Activated CD8-positive, alpha-beta memory T cell treated with anti-CD3 and anti-CD28 coated beads, Interleukin-2, amount 10 ng/mL, durations not matched to agents 7 days and 5 days (primary cell): ENCODE data around the gene SLC45A2. TPM values are rescaled to one million over a fixed set of nuclear protein-coding genes. Genes with fewer than 3 reads are reported as not detected.
"Not testable (repeated sequence)": the region's sequence is repeated elsewhere in the genome, so short reads cannot be mapped to it uniquely, and the experiment has no call there.

ENCODE experiments used
- ATAC-seq: fragments of 150-1000 bp; cut with Tn5 transposase; one replicate; pipeline ENCODE4 v1.10.0; 2021; ENCODE audit warnings: moderate library complexity
- CTCF ChIA-PET: fragments of 350-600 bp; sonication (Branson Sonifier 250); formaldehyde crosslinking; loops from one replicate; lab custom pipeline; 2021; ENCODE audit warnings: antibody characterized with exemption; lab: Charles Lee
- DNase-seq: peaks from one replicate; pipeline ENCODE4 v3.0.0-alpha.2; 2020
- H3K27ac Mint-ChIP-seq: one replicate; pipeline ENCODE4 v1.8.0; 2021; ENCODE audit warnings: mild to moderate bottlenecking, mixed read lengths
- H3K27me3 Mint-ChIP-seq: one replicate; pipeline ENCODE4 v1.8.0; 2021; ENCODE audit warnings: mixed read lengths
- H3K36me3 Mint-ChIP-seq: one replicate; pipeline ENCODE4 v1.8.0; 2021; ENCODE audit warnings: mild to moderate bottlenecking, mixed read lengths
- H3K4me1 Mint-ChIP-seq: one replicate; pipeline ENCODE4 v1.8.0; 2021; ENCODE audit warnings: mixed read lengths
- H3K4me3 Mint-ChIP-seq: one replicate; pipeline ENCODE4 v1.8.0; 2021; ENCODE audit warnings: mild to moderate bottlenecking, moderate library complexity, mixed read lengths
- H3K9me3 Mint-ChIP-seq: one replicate; pipeline ENCODE4 v1.8.0; 2022; ENCODE audit warnings: low read depth, mixed read lengths
- total RNA-seq, 2 experiments: library from RNA; stranded (reverse); gene quantifications; one replicate each; pipeline ENCODE4 v1.2.3, GENCODE V29; 2021

The SLC45A2 gene
- total RNA-seq, 2 experiments from 2014 or later = 0.21 TPM; not detected in 1

- H3K4me1 Mint-ChIP-seq = peaks cover 19% of the 10 kb centered on the region
- H3K36me3 Mint-ChIP-seq = peaks cover 15% of the 10 kb centered on the region
- no peak overlapping the region for H3K27ac Mint-ChIP-seq
- DNase-seq (no peak), ATAC-seq (no peak)
- H3K27me3 Mint-ChIP-seq = no peaks in the 10 kb centered on the region
- H3K9me3 Mint-ChIP-seq = peaks cover 3% of the 10 kb centered on the region
- H3K4me3 Mint-ChIP-seq = no peak overlapping the region
- CTCF ChIA-PET = interaction anchor here (1.5 to 3.1 kb wide), 2 partner anchors 9 to 18 kb away, joined by 3 to 9 read pairs; no protein-coding TSS in a partner anchor
Measured at GRCh38 chr5:34015120-34015822, 30.8 kb upstream of the SLC45A2 start.

GRCh38 chr5:34014626-34015025 is 30.1 kb upstream of the SLC45A2 start:
- H3K9me3 Mint-ChIP-seq = peaks cover 3% of the 10 kb centered on the region
- no peak overlapping the region for H3K4me3 Mint-ChIP-seq
- no peak for DNase-seq
- peaks cover 12% of the 10 kb centered on the region for H3K36me3 Mint-ChIP-seq
- no peak overlapping the region for H3K27ac Mint-ChIP-seq
- no peak for ATAC-seq
- H3K4me1 Mint-ChIP-seq = peaks cover 19% of the 10 kb centered on the region
- CTCF ChIA-PET = no interaction called here
- H3K27me3 Mint-ChIP-seq = no peaks in the 10 kb centered on the region

GRCh38 chr5:34013547-34013946 is 29.1 kb upstream of the SLC45A2 start:
- H3K9me3 Mint-ChIP-seq = peaks cover 3% of the 10 kb centered on the region
- ATAC-seq = no peak
- peaks cover 26% of the 10 kb centered on the region for H3K4me1 Mint-ChIP-seq
- CTCF ChIA-PET = interaction anchor here (0.9 to 1.8 kb wide), 3 partner anchors 9 to 171 kb away, joined by 3 to 8 read pairs (median 6); no protein-coding TSS in a partner anchor
- DNase-seq = no peak
- H3K4me3 Mint-ChIP-seq = no peak overlapping the region
- H3K27me3 Mint-ChIP-seq = no peaks in the 10 kb centered on the region
- peaks cover 9% of the 10 kb centered on the region for H3K36me3 Mint-ChIP-seq
- H3K27ac Mint-ChIP-seq = no peak overlapping the region

DNA sequence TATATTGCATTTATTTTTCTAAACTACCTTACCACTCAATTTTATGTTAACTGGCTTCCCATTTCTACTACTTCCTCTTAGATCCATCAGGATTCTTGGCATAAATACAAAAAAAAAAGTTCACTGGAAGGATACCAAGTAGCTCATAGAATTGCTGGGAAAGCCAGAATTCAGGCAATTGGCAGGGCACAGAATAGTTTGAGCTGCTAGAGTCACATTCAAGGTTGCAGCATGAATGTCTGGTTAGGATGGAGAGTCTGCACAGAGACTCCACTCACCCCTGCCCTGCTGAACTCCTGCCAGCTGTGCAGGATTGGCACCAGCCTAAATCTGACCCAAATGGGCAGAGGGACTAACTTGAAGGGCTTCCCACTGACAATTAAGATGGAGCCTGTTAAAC is 28.3 kb upstream of the SLC45A2 start:
- peaks cover 29% of the 10 kb centered on the region for H3K4me1 Mint-ChIP-seq
- H3K27ac Mint-ChIP-seq = no peak overlapping the region
- CTCF ChIA-PET = interaction anchor here (0.9 to 1.8 kb wide), 3 partner anchors 9 to 172 kb away, joined by 3 to 8 read pairs (median 6); no protein-coding TSS in a partner anchor
- no peak for DNase-seq
- H3K27me3 Mint-ChIP-seq = no peaks in the 10 kb centered on the region
- H3K36me3 Mint-ChIP-seq = peaks cover 7% of the 10 kb centered on the region
- H3K4me3 Mint-ChIP-seq = no peak overlapping the region
- peaks cover 3% of the 10 kb centered on the region for H3K9me3 Mint-ChIP-seq
- no peak for ATAC-seq

DNA sequence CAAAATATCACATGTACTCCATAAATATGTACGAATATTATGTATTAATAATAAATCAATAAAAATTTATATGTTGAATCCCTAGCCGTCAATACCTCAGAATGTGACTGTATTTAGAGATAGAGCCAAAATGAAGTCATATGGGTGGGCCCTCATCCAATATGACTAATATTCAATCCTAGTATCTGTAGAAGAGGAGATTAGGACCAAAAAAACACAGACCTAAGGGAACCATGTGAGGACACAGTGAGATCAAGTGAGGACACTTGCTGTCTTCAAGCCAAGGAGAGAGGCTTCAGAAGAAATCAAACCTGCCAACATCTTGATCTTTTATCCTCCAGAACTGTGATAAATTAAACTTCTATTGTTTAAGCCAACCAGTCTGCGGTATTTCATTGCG is 27.0 kb upstream of the SLC45A2 start:
- CTCF ChIA-PET = no interaction called here
- Mint-ChIP-seq H3K4me3 (no peak overlapping the region), H3K9me3 (peaks cover 3% of the 10 kb centered on the region)

DNA sequence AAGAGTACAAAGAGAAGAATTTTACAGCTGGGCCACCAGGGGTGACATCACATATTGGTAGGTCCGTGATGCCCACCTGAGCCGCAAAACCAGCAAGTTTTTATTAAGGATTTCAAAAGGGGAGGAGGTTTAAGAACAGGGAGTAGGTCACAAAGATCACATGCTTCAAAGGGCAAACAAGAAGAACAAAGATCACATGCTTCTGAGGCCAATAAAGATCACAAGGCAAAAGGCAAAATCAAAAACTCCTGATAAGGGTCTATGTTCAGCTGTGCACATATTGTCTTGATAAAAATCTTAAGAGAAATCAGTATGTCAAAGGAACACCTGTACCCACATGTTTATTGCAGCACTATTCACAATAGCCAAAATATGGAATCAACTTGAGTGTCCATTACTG is 25.7 kb upstream of the SLC45A2 start:
- DNase-seq, CTCF ChIA-PET, H3K4me3 Mint-ChIP-seq, ATAC-seq, H3K9me3 Mint-ChIP-seq, H3K27ac Mint-ChIP-seq, H3K27me3 Mint-ChIP-seq: not testable (repeated sequence)
- Mint-ChIP-seq H3K36me3 (peaks cover 12% of the 10 kb centered on the region), H3K4me1 (peaks cover 35% of the 10 kb centered on the region)

More for the DNA sequence above, 27.0 kb upstream of the SLC45A2 start:
- ATAC-seq (no peak), DNase-seq (no peak)
- H3K36me3 Mint-ChIP-seq = peaks cover 7% of the 10 kb centered on the region
- H3K27me3 Mint-ChIP-seq = no peaks in the 10 kb centered on the region
- H3K4me1 Mint-ChIP-seq = peaks cover 36% of the 10 kb centered on the region
- H3K27ac Mint-ChIP-seq = no peak overlapping the region

DNA sequence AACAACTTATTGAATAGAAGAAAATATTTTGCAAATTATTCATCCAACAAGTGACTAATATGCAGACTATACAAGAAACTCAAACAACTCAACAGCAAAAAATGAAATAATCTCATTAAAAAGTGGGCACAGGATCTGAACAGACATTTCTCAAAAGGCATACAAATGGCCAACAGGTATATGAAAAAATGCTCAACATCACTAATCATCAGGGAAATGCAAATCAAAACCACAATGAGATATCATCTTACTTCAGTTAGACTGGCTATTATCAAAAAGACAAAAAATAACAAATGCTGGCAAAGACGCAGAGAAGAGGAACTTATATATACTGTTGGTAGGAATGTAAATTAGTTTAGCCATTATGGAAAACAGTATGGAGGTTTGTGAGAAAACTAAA is 25.1 kb upstream of the SLC45A2 start:
- peaks cover 3% of the 10 kb centered on the region for H3K9me3 Mint-ChIP-seq
- ATAC-seq (no peak), DNase-seq (no peak)
- CTCF ChIA-PET = no interaction called here
- H3K36me3 Mint-ChIP-seq = peaks cover 10% of the 10 kb centered on the region
- peaks cover 34% of the 10 kb centered on the region for H3K4me1 Mint-ChIP-seq
- no peaks in the 10 kb centered on the region for H3K27me3 Mint-ChIP-seq
- H3K4me3 Mint-ChIP-seq = no peak overlapping the region
- H3K27ac Mint-ChIP-seq = no peak overlapping the region

DNA sequence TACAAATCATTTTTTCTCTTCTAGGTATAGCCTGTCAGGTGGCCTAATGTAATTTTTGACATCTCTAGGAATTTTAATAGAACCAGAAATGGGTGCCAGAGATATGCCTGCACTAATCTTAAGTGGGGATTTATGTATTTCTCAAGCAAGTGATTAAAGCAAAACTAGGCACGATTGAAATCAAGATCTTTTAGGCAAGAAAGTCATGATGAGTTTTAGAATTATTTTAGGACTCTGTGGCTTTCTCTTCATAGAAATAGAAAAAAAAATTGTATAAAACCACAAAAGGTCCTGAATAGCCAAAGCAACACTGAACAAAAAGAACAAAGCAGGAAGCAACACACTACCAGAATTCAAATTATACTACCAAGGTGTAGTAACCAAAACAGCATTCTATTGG is 24.3 kb upstream of the SLC45A2 start:
- Mint-ChIP-seq H3K27ac (peak overlapping the region; percentile 91), H3K9me3 (peaks cover 2% of the 10 kb centered on the region), H3K4me1 (peaks cover 34% of the 10 kb centered on the region), H3K36me3 (peaks cover 13% of the 10 kb centered on the region), H3K4me3 (peak overlapping the region; percentile 73), H3K27me3 (no peaks in the 10 kb centered on the region)
- ATAC-seq = no peak
- DNase-seq = no peak
- CTCF ChIA-PET = interaction anchor here (0.7 to 3.9 kb wide), 3 partner anchors 12 to 14 kb away, joined by 3 to 28 read pairs (median 5); no protein-coding TSS in a partner anchor

- H3K4me1 Mint-ChIP-seq = peaks cover 34% of the 10 kb centered on the region
- peak within 1 kb of the TSS; percentile 73 for H3K4me3 Mint-ChIP-seq
- H3K9me3 Mint-ChIP-seq = no peaks in the 10 kb centered on the region
- H3K36me3 Mint-ChIP-seq = peaks cover 17% of the 10 kb centered on the region
- ATAC-seq (peak; percentile 89), DNase-seq (peak; percentile 88)
- H3K27me3 Mint-ChIP-seq = no peaks in the 10 kb centered on the region
- peak within 1 kb of the TSS; percentile 91 for H3K27ac Mint-ChIP-seq
- CTCF ChIA-PET = interaction anchor here (0.7 to 3.9 kb wide), 3 partner anchors 11 to 14 kb away, joined by 3 to 28 read pairs (median 5); no protein-coding TSS in a partner anchor
Measured at GRCh38 chr5:34007621-34008600, 23.4 kb upstream of the SLC45A2 start, which contains the start of gene AMACR. Gene AMACR, minus strand, starts transcription at chr5:34008050. Its CDS starts 31 bp downstream, at chr5:34008019.

DNA sequence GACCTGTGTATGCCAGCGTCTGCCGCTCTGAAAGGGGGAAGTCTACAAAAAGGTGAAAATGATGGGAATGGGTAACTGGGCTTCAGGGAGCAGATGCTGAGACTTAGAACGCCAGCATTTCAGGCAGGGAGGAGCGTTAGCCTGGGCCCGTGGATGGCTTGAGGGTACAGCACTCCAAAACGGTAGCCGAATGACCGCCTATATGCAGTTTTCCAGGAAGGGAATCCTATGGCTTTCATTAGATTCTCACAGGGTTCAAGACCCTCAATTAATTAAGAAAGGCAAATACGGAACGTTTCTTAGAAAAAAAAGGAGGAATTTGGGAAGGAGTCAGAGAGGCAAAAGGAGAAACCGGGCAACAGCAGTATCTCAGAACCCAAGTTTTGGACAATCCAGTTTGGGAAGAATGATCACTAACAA is 22.7 kb upstream of the SLC45A2 start:
- H3K4me1 Mint-ChIP-seq = peaks cover 34% of the 10 kb centered on the region
- H3K4me3 Mint-ChIP-seq = peak overlapping the region; percentile 73
- no peaks in the 10 kb centered on the region for H3K27me3 Mint-ChIP-seq
- ATAC-seq (no peak), DNase-seq (no peak)
- no peaks in the 10 kb centered on the region for H3K9me3 Mint-ChIP-seq
- CTCF ChIA-PET = interaction anchor here (1.1 to 3.9 kb wide), 2 partner anchors 8 to 10 kb away, joined by 3 to 28 read pairs; no protein-coding TSS in a partner anchor
- H3K27ac Mint-ChIP-seq = peak overlapping the region; percentile 71
- H3K36me3 Mint-ChIP-seq = peaks cover 18% of the 10 kb centered on the region

DNA sequence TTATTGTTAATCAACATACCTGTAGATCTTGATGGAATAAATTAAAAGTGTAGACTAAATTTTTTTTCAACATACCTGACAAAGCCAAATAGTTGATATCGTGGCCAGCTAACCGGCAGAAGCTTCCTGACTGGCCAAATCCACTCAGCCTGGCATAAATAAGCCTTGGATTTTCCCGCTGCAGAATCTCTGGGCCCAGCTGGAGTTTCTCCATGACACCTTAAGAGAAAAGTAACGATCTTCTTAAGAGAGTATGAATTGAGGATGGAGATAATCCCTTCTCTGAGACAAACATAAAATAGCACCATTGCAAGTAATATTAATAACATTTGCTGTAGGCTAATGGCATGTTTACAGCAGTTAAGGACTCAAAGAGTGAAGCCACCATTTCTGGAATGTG is 21.2 kb upstream of the SLC45A2 start:
- no peaks in the 10 kb centered on the region for H3K27me3 Mint-ChIP-seq
- H3K36me3 Mint-ChIP-seq = peaks cover 18% of the 10 kb centered on the region
- no peak overlapping the region for H3K27ac Mint-ChIP-seq
- no peak overlapping the region for H3K4me3 Mint-ChIP-seq
- H3K9me3 Mint-ChIP-seq = no peaks in the 10 kb centered on the region
- H3K4me1 Mint-ChIP-seq = peaks cover 32% of the 10 kb centered on the region
- ATAC-seq (no peak), DNase-seq (no peak)
- CTCF ChIA-PET = interaction anchor here (1.2 to 3.9 kb wide), 2 partner anchors 9 to 43 kb away, joined by 3 to 28 read pairs; no protein-coding TSS in a partner anchor

DNA sequence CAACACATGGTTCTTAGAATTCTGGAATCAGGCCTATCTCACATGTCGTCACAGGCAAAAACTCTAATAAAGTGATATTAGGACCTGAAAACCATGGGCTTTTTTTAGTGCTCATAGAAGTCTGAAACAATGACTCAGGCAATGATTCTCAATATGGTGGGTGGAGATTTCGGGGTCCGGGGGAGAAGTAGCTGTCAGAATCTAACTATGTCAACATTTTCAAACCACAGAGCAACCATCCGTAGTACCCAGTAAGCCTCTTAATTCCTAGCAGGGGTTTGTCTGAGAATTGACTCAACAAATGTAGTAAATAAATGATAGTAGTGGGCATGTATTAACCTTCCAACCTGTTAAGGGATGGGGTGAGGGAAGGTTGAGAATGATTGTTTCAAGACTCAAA is 20.7 kb upstream of the SLC45A2 start:
- no peak for DNase-seq
- Mint-ChIP-seq H3K36me3 (peaks cover 18% of the 10 kb centered on the region), H3K4me1 (peaks cover 32% of the 10 kb centered on the region), H3K9me3 (no peaks in the 10 kb centered on the region), H3K27ac (no peak overlapping the region), H3K27me3 (no peaks in the 10 kb centered on the region), H3K4me3 (no peak overlapping the region)
- no peak for ATAC-seq
- CTCF ChIA-PET = interaction anchor here (1.2 to 3.9 kb wide), 2 partner anchors 8 to 43 kb away, joined by 3 to 28 read pairs; no protein-coding TSS in a partner anchor

GRCh38 chr5:34003941-34004340 is 19.4 kb upstream of the SLC45A2 start:
- H3K4me3 Mint-ChIP-seq = no peak overlapping the region
- H3K36me3 Mint-ChIP-seq = peaks cover 18% of the 10 kb centered on the region
- H3K4me1 Mint-ChIP-seq = peaks cover 27% of the 10 kb centered on the region
- DNase-seq = no peak
- ATAC-seq = no peak
- CTCF ChIA-PET = interaction anchor here (1.0 to 1.2 kb wide), 2 partner anchors 34 to 569 kb away, joined by 3 to 4 read pairs; no protein-coding TSS in a partner anchor
- H3K27me3 Mint-ChIP-seq = no peaks in the 10 kb centered on the region
- H3K27ac Mint-ChIP-seq = no peak overlapping the region
- H3K9me3 Mint-ChIP-seq = no peaks in the 10 kb centered on the region
